IMR-90 (cell line): ENCODE results near the gene COL9A3. TPM values are rescaled to one million over a fixed set of nuclear protein-coding genes. Genes with fewer than 3 reads are reported as not detected.

Experiments used
- ATAC-seq: fragments of 200-7000 bp; cut with Tn5 transposase; 2 replicates; pipeline ENCODE4 v1.9.1; 2020; ENCODE audit warnings: low read depth, mild to moderate bottlenecking, moderate library complexity
- BruUV-seq: library from RNA; stranded (reverse); fragments of 400-500 nt; replicated peaks from 2 replicates; lab custom pipeline; 2021; lab: Mats Ljungman, UMichigan
- CTCF ChIA-PET: fragments of 300-600 bp; formaldehyde crosslinking; extraction: SDS; loops from one replicate; lab custom pipeline; 2021; ENCODE audit warnings: antibody characterized with exemption; lab: Yijun Ruan, JAX
- POLR2A ChIA-PET: fragments of 300-600 bp; sonication (Branson Sonifier 250); formaldehyde crosslinking; loops from one replicate; lab custom pipeline; 2022; ENCODE audit warnings: antibody characterized with exemption; ENCODE audit not compliant: unreplicated experiment; lab: Charles Lee
- DNase-seq: peaks from one replicate; pipeline ENCODE4 v3.0.0; 2013
- H2AFZ ChIP-seq: replicated peaks from 2 replicates; pipeline ENCODE3; 2013; ENCODE audit warnings: low read length, mild to moderate bottlenecking; ENCODE audit not compliant: poor library complexity
- H2AK5ac ChIP-seq: 2 replicates; pipeline ENCODE4 v1.6.1; 2013; ENCODE audit warnings: low read depth, low read length, inconsistent platforms
- H2AK9ac ChIP-seq: replicated peaks from 2 replicates; pipeline ENCODE3; 2013; ENCODE audit warnings: mild to moderate bottlenecking, low read depth, low read length, moderate library complexity; ENCODE audit not compliant: poor library complexity
- H2BK120ac ChIP-seq: 2 replicates; pipeline ENCODE4 v1.6.1; 2013; ENCODE audit warnings: low read depth, low read length, inconsistent platforms
- H2BK15ac ChIP-seq: 3 replicates; pipeline ENCODE4 v1.6.1; 2013; ENCODE audit warnings: low read depth, low read length, inconsistent platforms
- H2BK20ac ChIP-seq: 2 replicates; pipeline ENCODE4 v1.6.1; 2013; ENCODE audit warnings: low read depth, mild to moderate bottlenecking, inconsistent platforms, low read length, moderate library complexity
- H2BK5ac ChIP-seq: 2 replicates; pipeline ENCODE4 v1.6.1; 2013; ENCODE audit warnings: mild to moderate bottlenecking, low read depth, low read length, inconsistent platforms; ENCODE audit not compliant: poor library complexity, severe bottlenecking
- H3K14ac ChIP-seq: replicated peaks from 2 replicates; pipeline ENCODE4 v1.6.1; 2013; ENCODE audit warnings: low read depth, low read length, inconsistent platforms
- H3K18ac ChIP-seq: 2 replicates; pipeline ENCODE4 v1.6.1; 2013; ENCODE audit warnings: low read depth, low read length, control low read depth
- H3K23ac ChIP-seq: 2 replicates; pipeline ENCODE4 v1.6.1; 2013; ENCODE audit warnings: low read depth, low read length, inconsistent platforms
- H3K27ac ChIP-seq: 2 replicates; pipeline ENCODE4 v1.5.1; 2013; ENCODE audit warnings: mild to moderate bottlenecking, control low read depth, low read length; ENCODE audit not compliant: insufficient read depth
- H3K27me3 ChIP-seq: 2 replicates; pipeline ENCODE4 v1.6.1; 2013; ENCODE audit warnings: low read length; ENCODE audit not compliant: control insufficient read depth, insufficient read depth
- H3K36me3 ChIP-seq: 2 replicates; pipeline ENCODE4 v1.6.1; 2013; ENCODE audit warnings: low read length, mixed read lengths; ENCODE audit not compliant: control insufficient read depth, insufficient read depth
- H3K4ac ChIP-seq: 2 replicates; pipeline ENCODE4 v1.6.1; 2013; ENCODE audit warnings: low read depth, low read length, inconsistent platforms
- H3K4me1 ChIP-seq: 2 replicates; pipeline ENCODE4 v1.6.1; 2013; ENCODE audit warnings: low read length, mixed read lengths; ENCODE audit not compliant: control insufficient read depth, insufficient read depth
- H3K4me2 ChIP-seq: 2 replicates; pipeline ENCODE4 v1.6.1; 2013; ENCODE audit warnings: low read depth, mild to moderate bottlenecking, control low read depth, low read length, moderate library complexity
- H3K4me3 ChIP-seq: 2 replicates; pipeline ENCODE4 v1.5.1; 2013; ENCODE audit warnings: low read depth, mild to moderate bottlenecking, control low read depth, low read length, moderate library complexity; ENCODE audit not compliant: insufficient read depth
- H3K56ac ChIP-seq: 2 replicates; pipeline ENCODE4 v1.6.1; 2013; ENCODE audit warnings: low read length, inconsistent platforms; ENCODE audit not compliant: insufficient read depth; ENCODE audit errors: extremely low read depth
- H3K79me1 ChIP-seq, 2 experiments: 2 replicates each; pipeline ENCODE4 v1.6.1; 2013; ENCODE audit warnings: low read length in 2 of 2, inconsistent platforms in 1 of 2, low read depth in 1 of 2
- H3K9ac ChIP-seq: 2 replicates; pipeline ENCODE4 v1.6.1; 2013; ENCODE audit warnings: low read depth, low read length, control low read depth
- H3K9me1 ChIP-seq: 2 replicates; pipeline ENCODE4 v1.6.1; 2013; ENCODE audit warnings: low read length, inconsistent platforms; ENCODE audit not compliant: insufficient read depth
- H3K9me3 ChIP-seq: 2 replicates; pipeline ENCODE4 v1.6.1; 2013; ENCODE audit warnings: low read length; ENCODE audit not compliant: control insufficient read depth, insufficient read depth
- H4K20me1 ChIP-seq: 2 replicates; pipeline ENCODE4 v1.6.1; 2013; ENCODE audit warnings: low read length, inconsistent platforms; ENCODE audit not compliant: insufficient read depth
- H4K5ac ChIP-seq: 2 replicates; pipeline ENCODE4 v1.6.1; 2013; ENCODE audit warnings: mild to moderate bottlenecking, low read depth, low read length, control low read depth
- H4K8ac ChIP-seq, 2 experiments: 2 replicates each; pipeline ENCODE4 v1.6.1; 2013; ENCODE audit warnings: low read depth in 2 of 2, low read length in 2 of 2, control low read depth in 1 of 2, inconsistent platforms in 1 of 2
- H4K91ac ChIP-seq: 2 replicates; pipeline ENCODE4 v1.6.1; 2013; ENCODE audit warnings: low read depth, low read length, inconsistent platforms; ENCODE audit not compliant: insufficient read depth
- CHD1 ChIP-seq: IDR thresholded peaks from 2 replicates; pipeline ENCODE4 v1.6.1; 2012; ENCODE audit warnings: low read depth, low read length, improper control_type of control experiment
- MAZ ChIP-seq: IDR thresholded peaks from 2 replicates; pipeline ENCODE4 v1.6.1; 2012; ENCODE audit warnings: low read depth, mild to moderate bottlenecking, low read length, improper control_type of control experiment, moderate library complexity, borderline replicate concordance
- MXI1 ChIP-seq: IDR thresholded peaks from 2 replicates; pipeline ENCODE4 v1.6.1; 2012; ENCODE audit warnings: low read depth, mild to moderate bottlenecking, low read length, moderate library complexity, borderline replicate concordance
- POLR2A ChIP-seq: IDR thresholded peaks from 2 replicates; pipeline ENCODE4 v1.6.1; 2012; ENCODE audit warnings: mild to moderate bottlenecking, low read depth, low read length
- RAD21 ChIP-seq: IDR thresholded peaks from 2 replicates; pipeline ENCODE4 v1.6.1; 2012; ENCODE audit warnings: low read length, improper control_type of control experiment
- RFX5 ChIP-seq: IDR thresholded peaks from 2 replicates; pipeline ENCODE4 v1.8.0; 2012; ENCODE audit warnings: low read depth, mild to moderate bottlenecking, low read length, moderate library complexity
- SMC3 ChIP-seq: fragments of 150-350 bp; IDR thresholded peaks from 2 replicates; pipeline ENCODE4 v1.6.1; 2016; ENCODE audit warnings: low read depth, mild to moderate bottlenecking, antibody characterized with exemption, low read length, moderate library complexity
- WGBS, 2 experiments: methylation state at CpG; one replicate each; pipeline versions ENCODE4 v1.1.5 to v1.1.7; 2013; ENCODE audit warnings: missing lambda C conversion rate in 2 of 2; ENCODE audit not compliant: insufficient read length in 1 of 2; ENCODE audit errors: extremely low coverage in 2 of 2; 5-methylcytosine and 5-hydroxymethylcytosine counted together
- dilution Hi-C: fragments of 300-500 bp; cut with HindIII; formaldehyde crosslinking; loops from one replicate; pipeline ENCODE4 v1.14.3; 2018; ENCODE audit warnings: low sequenced_read_pairs; ENCODE audit not compliant: unreplicated experiment
- in situ Hi-C: fragments of 300-500 bp; cut with MboI; formaldehyde crosslinking; loops from 3 replicates; pipeline ENCODE4 v1.14.3; 2019; ENCODE audit warnings: low sequenced_read_pairs, inconsistent platforms, mixed read lengths
- intact Hi-C: fragments of 100-400 bp; cut with micrococcal nuclease; formaldehyde crosslinking; loops from 2 replicates; pipeline ENCODE4 v1.10.0; 2022
- polyA plus RNA-seq, 3 experiments: library from polyadenylated mRNA; depleted of rRNA; stranded (reverse); fragments of >200 nt; gene quantifications; 2 replicates each; pipeline ENCODE4 v1.2.3, GENCODE V29; 2012; ENCODE audit warnings: low replicate concordance in 1 of 3
- total RNA-seq: library from RNA; depleted of rRNA; stranded (reverse); fragments of >200 nt; gene quantifications from 2 replicates; pipeline ENCODE4 v1.2.3, GENCODE V29; 2012
- TF ChIP-seq, protein P1 (sequence below): fragments of 150-350 bp; IDR thresholded peaks from 2 replicates; pipeline ENCODE4 v1.6.1; 2017; ENCODE audit warnings: mild to moderate bottlenecking, antibody characterized with exemption, low read length, low read depth

The COL9A3 gene
- total and polyA plus RNA-seq, 2 of the 4 experiments (the other 2 are of a cell fraction), result 0.36 to 1.4 TPM

DNA sequence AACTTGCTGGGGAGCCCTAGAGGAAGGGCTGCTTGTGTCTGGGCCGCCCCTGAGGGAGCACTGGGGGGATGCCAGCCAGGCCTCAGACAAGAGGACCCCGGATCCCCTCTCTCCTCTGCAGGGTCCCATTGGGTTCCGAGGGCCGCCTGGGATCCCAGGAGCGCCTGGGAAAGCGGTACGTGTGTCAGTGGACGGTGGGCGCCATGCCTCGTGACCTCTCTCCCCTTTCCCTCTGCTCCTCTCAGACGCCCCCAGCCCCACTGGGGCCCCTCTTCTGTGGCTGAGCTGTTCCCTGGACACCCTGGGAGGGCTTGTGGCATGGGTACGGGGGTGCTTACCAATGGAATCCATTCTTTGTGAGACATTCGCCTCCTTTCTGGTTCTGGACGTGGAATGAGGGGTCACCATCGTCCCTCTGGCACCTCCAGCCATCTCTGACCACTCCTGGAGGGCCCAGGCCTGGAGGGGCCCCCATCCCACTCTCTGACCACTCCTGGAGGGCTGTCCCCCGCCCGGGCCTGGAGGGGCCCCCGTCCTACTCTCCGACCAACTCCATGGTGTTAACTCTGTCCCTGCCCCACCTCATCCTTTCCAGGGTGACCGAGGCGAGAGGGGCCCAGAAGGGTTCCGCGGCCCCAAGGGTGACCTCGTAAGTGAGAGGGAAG, 9.9 kb downstream of the COL9A3 start:
- H4K5ac ChIP-seq, result no peak overlapping the region
- TF ChIP-seq POLR2A, result no peak
- no peak for TF ChIP-seq CHD1
- no peak for TF ChIP-seq RAD21
- TF ChIP-seq RFX5, result no peak
- TF ChIP-seq, protein P1, sequence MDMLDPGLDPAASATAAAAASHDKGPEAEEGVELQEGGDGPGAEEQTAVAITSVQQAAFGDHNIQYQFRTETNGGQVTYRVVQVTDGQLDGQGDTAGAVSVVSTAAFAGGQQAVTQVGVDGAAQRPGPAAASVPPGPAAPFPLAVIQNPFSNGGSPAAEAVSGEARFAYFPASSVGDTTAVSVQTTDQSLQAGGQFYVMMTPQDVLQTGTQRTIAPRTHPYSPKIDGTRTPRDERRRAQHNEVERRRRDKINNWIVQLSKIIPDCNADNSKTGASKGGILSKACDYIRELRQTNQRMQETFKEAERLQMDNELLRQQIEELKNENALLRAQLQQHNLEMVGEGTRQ, result no peak
- no peak for TF ChIP-seq SMC3
- no peak for TF ChIP-seq MAZ
- TF ChIP-seq MXI1, result no peak
- H2BK20ac ChIP-seq, result no peak overlapping the region
- H4K8ac ChIP-seq, result no peak overlapping the region
- no peaks in the 10 kb centered on the region for H3K9me3 ChIP-seq
- no peak overlapping the region for H2AFZ ChIP-seq
- no peaks in the 10 kb centered on the region for H3K36me3 ChIP-seq
- no peak overlapping the region for H2BK120ac ChIP-seq
- POLR2A ChIA-PET, result no interaction called here
- no peak overlapping the region for H2BK15ac ChIP-seq
- no peak overlapping the region for H3K4me3 ChIP-seq
- H2AK9ac ChIP-seq, result no peak overlapping the region
- H2BK5ac ChIP-seq, result no peak overlapping the region
- no peaks in the 10 kb centered on the region for H3K9me1 ChIP-seq
- intact Hi-C loops, result no loop called here
- H4K91ac ChIP-seq, result no peak overlapping the region
- H3K4ac ChIP-seq, result no peak overlapping the region
- H3K23ac ChIP-seq, result no peak overlapping the region
- no peaks in the 10 kb centered on the region for H4K20me1 ChIP-seq
- WGBS, 2 experiments, result 80% methylated on average over 6 of the region's 24 CpGs; no CpG with 5 or more reads in 1 of the 2 experiments
- CTCF ChIA-PET, result no interaction called here
- in situ Hi-C loops, result no loop called here
- ATAC-seq (no peak), DNase-seq (no peak)
- H3K4me2 ChIP-seq, result no peak overlapping the region
- no peaks in the 10 kb centered on the region; the same call in 1 of the 2 replicates for H3K4me1 ChIP-seq
- H3K27ac ChIP-seq, result no peak overlapping the region
- H3K56ac ChIP-seq, result no peak overlapping the region
- no peak overlapping the region for H3K18ac ChIP-seq
- no peaks in the 10 kb centered on the region for H3K79me1 ChIP-seq
- no TSS peak for BruUV-seq
- H3K9ac ChIP-seq, result no peak overlapping the region
- no peak overlapping the region for H2AK5ac ChIP-seq
- dilution Hi-C loops, result no loop called here
- H3K27me3 ChIP-seq, result no peaks in the 10 kb centered on the region
- H3K14ac ChIP-seq, result no peak overlapping the region
